Ishikawa (cell line): Measurements from ENCODE around the gene KCNQ5.

Source experiments
- CEBPB ChIP-seq: IDR thresholded peaks from 2 replicates; pipeline ENCODE4 v1.6.1; 2012
- EGR1 ChIP-seq: IDR thresholded peaks from 2 replicates; pipeline ENCODE4 v1.6.1; 2012
- EP300 ChIP-seq: IDR thresholded peaks from 2 replicates; pipeline ENCODE4 v1.6.1; 2012; ENCODE audit warnings: borderline replicate concordance
- RAD21 ChIP-seq: IDR thresholded peaks from 2 replicates; pipeline ENCODE4 v1.6.1; 2012; ENCODE audit warnings: low read depth
- TCF12 ChIP-seq: IDR thresholded peaks from 2 replicates; pipeline ENCODE4 v1.6.1; 2012; ENCODE audit warnings: low read depth
- TEAD4 ChIP-seq: IDR thresholded peaks from 2 replicates; pipeline ENCODE4 v1.6.1; 2012
- YY1 ChIP-seq: IDR thresholded peaks from 2 replicates; pipeline ENCODE4 v1.6.1; 2012; ENCODE audit warnings: low read depth

DNA sequence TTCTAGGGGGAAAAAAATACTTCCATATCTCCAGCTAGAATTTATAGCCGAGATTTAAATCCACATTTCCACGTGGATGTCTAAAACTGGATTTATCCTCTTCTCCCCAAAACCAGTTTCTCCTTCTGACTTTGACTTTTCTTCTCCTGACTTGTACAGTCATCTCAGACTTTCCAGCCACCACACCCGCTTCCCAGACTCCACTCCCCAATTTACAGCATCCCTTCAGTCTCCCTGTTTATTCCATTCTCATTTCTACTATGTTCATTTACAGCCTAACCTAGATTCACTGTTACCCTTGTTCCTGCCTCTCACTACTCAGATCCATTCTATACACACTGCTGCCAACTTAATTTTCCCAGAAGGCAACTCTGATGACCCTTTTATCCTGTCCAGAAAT lies 378.6 kb downstream of the KCNQ5 start:
- TF ChIP-seq RAD21 (no peak), EP300 (no peak), TEAD4 (no peak), TCF12 (no peak), YY1 (no peak), CEBPB (no peak), EGR1 (no peak)
